ENCODE measurements around the gene SETD6. TPM values are rescaled to one million over a fixed set of nuclear protein-coding genes. Genes with fewer than 3 reads are reported as not detected.

The SETD6 gene
- total RNA-seq, 1 donor from 2014 or later: 32.6 TPM

GRCh38 chr16:58481226-58481869, 34.0 kb upstream of the SETD6 start:
- H3K36me3 Mint-ChIP-seq: no peaks in the 10 kb centered on the region
- H3K4me1 Mint-ChIP-seq (ENCODE audit: unreplicated experiment): peaks cover 8% of the 10 kb centered on the region
- H3K27ac Mint-ChIP-seq: no peak overlapping the region
- no peak overlapping the region for H3K4me3 Mint-ChIP-seq
- no peak for TF ChIP-seq CTCF (conservative IDR thresholded peaks at IDR 0.05)
- H3K27me3 Mint-ChIP-seq: peaks cover 17% of the 10 kb centered on the region
- H3K9me3 Mint-ChIP-seq: no peaks in the 10 kb centered on the region
- no peak for DNase-seq (ENCODE audit: extremely low spot score, unreplicated experiment)

DNA sequence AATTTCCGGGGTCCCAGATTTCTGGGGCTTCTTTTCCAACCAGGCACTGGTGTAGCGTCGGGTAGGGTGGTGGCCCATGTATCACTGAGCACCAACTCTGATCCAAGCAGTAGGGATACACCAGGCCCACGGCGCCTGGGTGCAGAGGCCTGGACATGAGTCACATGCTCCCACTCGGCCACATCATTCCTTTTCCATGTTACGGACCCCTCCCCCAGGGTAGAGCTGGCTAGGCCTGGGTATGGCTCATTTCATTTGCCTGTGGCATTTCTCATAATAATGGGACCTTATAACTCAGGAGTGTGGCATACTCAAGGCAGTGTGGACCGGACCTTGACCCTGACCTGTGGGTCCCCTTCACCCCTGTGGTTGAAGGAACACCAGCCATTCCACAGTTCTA, 33.4 kb upstream of the SETD6 start:
- no peaks in the 10 kb centered on the region for H3K36me3 Mint-ChIP-seq
- H3K27me3 Mint-ChIP-seq: peaks cover 17% of the 10 kb centered on the region
- DNase-seq (ENCODE audit: extremely low spot score, unreplicated experiment): no peak
- no peaks in the 10 kb centered on the region for H3K9me3 Mint-ChIP-seq
- TF ChIP-seq CTCF (conservative IDR thresholded peaks at IDR 0.05): no peak
- H3K4me1 Mint-ChIP-seq (ENCODE audit: unreplicated experiment): peaks cover 8% of the 10 kb centered on the region
- no peak overlapping the region for H3K4me3 Mint-ChIP-seq
- H3K27ac Mint-ChIP-seq: no peak overlapping the region

DNA sequence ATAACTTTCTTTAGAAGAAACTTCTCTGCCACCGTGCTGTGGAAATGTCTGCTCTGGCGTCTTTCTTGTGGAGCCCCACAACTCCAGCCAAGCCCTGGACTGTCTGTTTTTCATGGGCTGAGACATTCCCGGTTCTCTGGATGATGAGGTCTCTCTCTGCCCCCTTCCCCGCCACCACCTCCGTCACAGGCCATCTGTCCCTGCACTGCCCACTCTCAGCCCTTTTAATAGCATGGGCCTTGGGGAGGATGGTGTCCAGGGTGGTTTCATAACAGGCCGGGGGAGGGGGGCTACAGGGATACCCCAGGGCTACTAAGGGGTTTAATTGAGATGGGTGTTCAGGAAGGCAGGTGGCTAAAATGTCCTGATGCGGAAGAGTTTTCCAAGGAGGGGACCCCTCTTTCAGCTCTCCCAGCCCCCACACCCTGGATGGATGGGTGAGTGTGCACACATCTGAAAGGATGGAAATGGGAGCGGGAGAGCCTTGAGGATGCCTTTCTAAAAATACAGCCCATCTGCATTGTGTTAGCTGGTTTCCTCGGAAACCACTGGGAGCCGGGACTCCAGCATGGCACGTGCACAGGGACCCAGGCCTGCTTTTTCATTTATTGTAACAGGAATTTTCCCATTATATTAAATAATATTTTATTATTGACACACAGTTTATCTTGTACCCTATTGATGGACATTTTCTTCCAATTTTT, 30.0 kb upstream of the SETD6 start:
- Mint-ChIP-seq H3K4me1 (ENCODE audit: unreplicated experiment) (peaks cover 8% of the 10 kb centered on the region), H3K9me3 (no peaks in the 10 kb centered on the region), H3K27me3 (peaks cover 7% of the 10 kb centered on the region), H3K4me3 (no peak overlapping the region), H3K36me3 (no peaks in the 10 kb centered on the region), H3K27ac (no peak overlapping the region)
- DNase-seq (ENCODE audit: extremely low spot score, unreplicated experiment): no peak
- TF ChIP-seq CTCF (conservative IDR thresholded peaks at IDR 0.05): no peak

GRCh38 chr16:58487566-58488351, 27.6 kb upstream of the SETD6 start:
- Mint-ChIP-seq H3K4me1 (ENCODE audit: unreplicated experiment) (peaks cover 10% of the 10 kb centered on the region), H3K4me3 (no peak overlapping the region), H3K27me3 (peaks cover 4% of the 10 kb centered on the region), H3K36me3 (no peaks in the 10 kb centered on the region), H3K9me3 (no peaks in the 10 kb centered on the region), H3K27ac (no peak overlapping the region)
- DNase-seq (ENCODE audit: extremely low spot score, unreplicated experiment): peak; percentile 90
- peak; percentile 98 for TF ChIP-seq CTCF (conservative IDR thresholded peaks at IDR 0.05)

DNA sequence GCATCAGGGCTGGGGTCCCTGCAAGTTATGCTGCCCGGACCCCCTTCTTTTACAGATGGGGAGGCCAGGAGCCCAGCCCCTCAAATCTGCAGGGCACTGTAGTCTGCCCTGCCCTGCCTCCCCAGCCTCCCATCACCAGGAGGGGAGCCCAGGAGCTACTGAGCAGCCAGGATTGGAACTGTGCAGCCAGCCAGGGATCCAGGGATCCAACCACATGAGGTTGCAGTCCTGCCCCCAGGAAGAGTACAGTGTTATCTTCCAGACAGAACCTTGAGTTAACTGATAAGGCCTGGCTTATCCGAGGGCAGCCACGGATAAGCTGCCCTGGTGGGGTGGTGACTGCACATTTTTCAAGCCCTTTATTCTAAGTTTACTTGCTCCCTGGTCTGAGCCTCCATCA, 26.8 kb upstream of the SETD6 start:
- no peak overlapping the region for H3K27ac Mint-ChIP-seq
- no peak for DNase-seq (ENCODE audit: extremely low spot score, unreplicated experiment)

More for the DNA sequence above, 26.8 kb upstream of the SETD6 start:
- no peaks in the 10 kb centered on the region for H3K9me3 Mint-ChIP-seq
- TF ChIP-seq CTCF (conservative IDR thresholded peaks at IDR 0.05): no peak
- H3K4me1 Mint-ChIP-seq (ENCODE audit: unreplicated experiment): peaks cover 9% of the 10 kb centered on the region
- no peak overlapping the region for H3K4me3 Mint-ChIP-seq
- H3K36me3 Mint-ChIP-seq: no peaks in the 10 kb centered on the region
- peaks cover 4% of the 10 kb centered on the region for H3K27me3 Mint-ChIP-seq
